HEK293 (cell line): ENCODE measurements around the gene MGAT4A.

ENCODE experiments used
- CTCF ChIA-PET: fragments of 350-600 bp; formaldehyde crosslinking; extraction: SDS; loops from one replicate; lab custom pipeline; 2021; ENCODE audit warnings: antibody characterized with exemption; lab: Yijun Ruan, JAX
- POLR2A ChIA-PET: fragments of 300-600 bp; formaldehyde crosslinking; extraction: SDS; loops from one replicate; lab custom pipeline; 2020; ENCODE audit warnings: antibody characterized with exemption, inconsistent platforms; lab: Yijun Ruan, JAX
- H3K27ac ChIP-seq: fragments of 200-500 bp; sonication (Bioruptor generic); 2 replicates; pipeline ENCODE4 v1.5.1; 2014; ENCODE audit warnings: low read depth, low read length, control low read depth, inconsistent platforms; ENCODE audit errors: extremely low read depth
- H3K36me3 ChIP-seq, 2 experiments: fragments of 200-500 bp in 1 of 2; sonication (Bioruptor generic) in 1 of 2; 1 replicate in 1 of 2; 2 replicates in 1 of 2; pipeline ENCODE4 v1.5.1; 2014 to 2017; ENCODE audit warnings: inconsistent platforms in 2 of 2, low read length in 2 of 2; ENCODE audit not compliant: control insufficient read depth in 2 of 2, insufficient read depth in 1 of 2
- H3K4me1 ChIP-seq: fragments of 200-500 bp; sonication (Bioruptor generic); 2 replicates; pipeline ENCODE4 v1.5.1; 2014; ENCODE audit warnings: mild to moderate bottlenecking, low read length, inconsistent platforms; ENCODE audit not compliant: control insufficient read depth, insufficient read depth
- H3K4me3 ChIP-seq: 2 replicates; pipeline ENCODE4 v1.5.1; 2011; ENCODE audit warnings: low read depth, mild to moderate bottlenecking, control low read depth, low read length, moderate library complexity
- H3K9me3 ChIP-seq: fragments of 200-500 bp; sonication (Bioruptor generic); 2 replicates; pipeline ENCODE4 v1.5.1; 2014; ENCODE audit warnings: low read depth, low read length, inconsistent platforms; ENCODE audit not compliant: control insufficient read depth, insufficient read depth
- ATF2 ChIP-seq: fragments of 450-650 bp; formaldehyde crosslinking; IDR thresholded peaks from 2 replicates; pipeline ENCODE4 v1.5.1; 2016; ENCODE audit warnings: missing biosample characterization, missing genetic modification characterization, low read depth
- CTCF ChIP-seq: fragments of 450-650 bp; formaldehyde crosslinking; IDR thresholded peaks from 2 replicates; pipeline ENCODE4 v1.5.1; 2016; ENCODE audit warnings: missing biosample characterization, missing genetic modification characterization
- GFI1B ChIP-seq: fragments of 450-650 bp; formaldehyde crosslinking; IDR thresholded peaks from 2 replicates; pipeline ENCODE4 v1.5.1; 2016; ENCODE audit warnings: missing biosample characterization, missing genetic modification characterization
- HOXA7 ChIP-seq: sonication (generic); formaldehyde crosslinking; IDR thresholded peaks from 2 replicates; pipeline ENCODE4 v1.8.1; 2022; ENCODE audit warnings: missing genetic modification reagents, borderline replicate concordance
- PRDM10 ChIP-seq: fragments of 450-650 bp; formaldehyde crosslinking; IDR thresholded peaks from 2 replicates; pipeline ENCODE4 v1.5.1; 2016; ENCODE audit warnings: missing biosample characterization, missing genetic modification characterization
- PRDM4 ChIP-seq: fragments of 450-650 bp; formaldehyde crosslinking; IDR thresholded peaks from 2 replicates; pipeline ENCODE4 v1.5.1; 2017; ENCODE audit warnings: missing biosample characterization, missing genetic modification characterization
- ZBTB21 ChIP-seq: fragments of 450-650 bp; formaldehyde crosslinking; IDR thresholded peaks from 2 replicates; pipeline ENCODE4 v1.5.1; 2017; ENCODE audit warnings: missing biosample characterization, missing genetic modification characterization
- ZIC2 ChIP-seq: fragments of 450-650 bp; formaldehyde crosslinking; IDR thresholded peaks from 2 replicates; pipeline ENCODE4 v1.5.1; 2016; ENCODE audit warnings: missing biosample characterization, missing genetic modification characterization
- ZNF132 ChIP-seq: fragments of 450-650 bp; formaldehyde crosslinking; IDR thresholded peaks from 2 replicates; pipeline ENCODE4 v1.5.1; 2017; ENCODE audit warnings: missing biosample characterization, missing genetic modification characterization, borderline replicate concordance
- ZNF184 ChIP-seq: fragments of 450-650 bp; IDR thresholded peaks from 2 replicates; pipeline ENCODE4 v1.5.1; 2018; ENCODE audit warnings: missing biosample characterization, mild to moderate bottlenecking, missing genetic modification characterization
- ZNF311 ChIP-seq: fragments of 450-650 bp; formaldehyde crosslinking; IDR thresholded peaks from 2 replicates; pipeline ENCODE4 v1.5.1; 2017; ENCODE audit warnings: missing biosample characterization, missing genetic modification characterization, borderline replicate concordance
- ZNF354C ChIP-seq: fragments of 450-650 bp; formaldehyde crosslinking; IDR thresholded peaks from 2 replicates; pipeline ENCODE4 v1.5.1; 2016; ENCODE audit warnings: missing biosample characterization, missing genetic modification characterization, low read depth, borderline replicate concordance
- ZNF426 ChIP-seq: fragments of 450-650 bp; formaldehyde crosslinking; IDR thresholded peaks from 2 replicates; pipeline ENCODE4 v1.5.1; 2017; ENCODE audit warnings: missing biosample characterization, missing genetic modification characterization, mild to moderate bottlenecking, inconsistent platforms, moderate library complexity
- ZNF645 ChIP-seq: fragments of 450-650 bp; formaldehyde crosslinking; IDR thresholded peaks from 2 replicates; pipeline ENCODE4; 2016; ENCODE audit warnings: missing biosample characterization, missing genetic modification characterization

MGAT4A gene

GRCh38 chr2:98749066-98749450 is 18.1 kb upstream of the MGAT4A start (continued):
- TF ChIP-seq CTCF (tag by site-specific recombination) (no peak), ZNF645 (no peak), ZNF311 (tag by site-specific recombination) (no peak), PRDM4 (tag by site-specific recombination) (no peak)
- TF ChIP-seq, all 188 proteins: peak for 0

- POLR2A ChIA-PET: no interaction called here
- no peak overlapping the region for H3K4me3 ChIP-seq
- TF ChIP-seq ZNF132: no peak
- TF ChIP-seq, all 188 proteins: peak for 0
- Histone ChIP-seq H3K4me1 (no peaks in the 10 kb centered on the region), H3K36me3 (no peaks in the 10 kb centered on the region), H3K9me3 (no peaks in the 10 kb centered on the region; the same call in 1 of the 2 replicates), H3K27ac (no peak overlapping the region)
- CTCF ChIA-PET: interaction anchor here (0.8 kb wide), 1 partner anchor 10 kb away, joined by 6 read pairs; no protein-coding TSS in a partner anchor
These were observed 17.5 kb upstream of the MGAT4A start for GRCh38 chr2:98748292-98749065.

GRCh38 chr2:98747888-98748287 is 17.0 kb upstream of the MGAT4A start:
- no peak for TF ChIP-seq ZNF354C (tag by site-specific recombination)
- TF ChIP-seq ZBTB21 (tag by site-specific recombination): no peak
- TF ChIP-seq ZIC2 (tag by site-specific recombination): peak; percentile 75
- H3K4me3 ChIP-seq: no peak overlapping the region
- H3K4me1 ChIP-seq: no peaks in the 10 kb centered on the region
- no peaks in the 10 kb centered on the region for H3K36me3 ChIP-seq
- CTCF ChIA-PET: no interaction called here
- no peaks in the 10 kb centered on the region; the same call in 1 of the 2 replicates for H3K9me3 ChIP-seq
- POLR2A ChIA-PET: no interaction called here
- H3K27ac ChIP-seq: no peak overlapping the region

- no peaks in the 10 kb centered on the region for H3K36me3 ChIP-seq
- H3K4me3 ChIP-seq: no peak overlapping the region
- no peaks in the 10 kb centered on the region for H3K4me1 ChIP-seq
- ChIA-PET POLR2A (no interaction called here), CTCF (no interaction called here)
- H3K9me3 ChIP-seq: no peaks in the 10 kb centered on the region
- TF ChIP-seq ZIC2 (tag by site-specific recombination): no peak
- TF ChIP-seq ZNF184: no peak
- TF ChIP-seq GFI1B (tag by site-specific recombination): no peak
- TF ChIP-seq ZNF426 (tag by site-specific recombination): no peak
- no peak for TF ChIP-seq ATF2 (tag by site-specific recombination)
- TF ChIP-seq HOXA7 (CRISPR knock-in tag): no peak
- TF ChIP-seq PRDM10 (tag by site-specific recombination): peak; percentile 24; the same call in 1 of the 2 replicates
- H3K27ac ChIP-seq: no peak overlapping the region
These were observed 15.5 kb upstream of the MGAT4A start for GRCh38 chr2:98746426-98746825.
